ENCODE data around the gene KLK14. TPM values are rescaled to one million over a fixed set of nuclear protein-coding genes. Genes with fewer than 3 reads are reported as not detected.

KLK14 gene
- total RNA-seq, 1 donor from 2014 or later: not detected

DNA sequence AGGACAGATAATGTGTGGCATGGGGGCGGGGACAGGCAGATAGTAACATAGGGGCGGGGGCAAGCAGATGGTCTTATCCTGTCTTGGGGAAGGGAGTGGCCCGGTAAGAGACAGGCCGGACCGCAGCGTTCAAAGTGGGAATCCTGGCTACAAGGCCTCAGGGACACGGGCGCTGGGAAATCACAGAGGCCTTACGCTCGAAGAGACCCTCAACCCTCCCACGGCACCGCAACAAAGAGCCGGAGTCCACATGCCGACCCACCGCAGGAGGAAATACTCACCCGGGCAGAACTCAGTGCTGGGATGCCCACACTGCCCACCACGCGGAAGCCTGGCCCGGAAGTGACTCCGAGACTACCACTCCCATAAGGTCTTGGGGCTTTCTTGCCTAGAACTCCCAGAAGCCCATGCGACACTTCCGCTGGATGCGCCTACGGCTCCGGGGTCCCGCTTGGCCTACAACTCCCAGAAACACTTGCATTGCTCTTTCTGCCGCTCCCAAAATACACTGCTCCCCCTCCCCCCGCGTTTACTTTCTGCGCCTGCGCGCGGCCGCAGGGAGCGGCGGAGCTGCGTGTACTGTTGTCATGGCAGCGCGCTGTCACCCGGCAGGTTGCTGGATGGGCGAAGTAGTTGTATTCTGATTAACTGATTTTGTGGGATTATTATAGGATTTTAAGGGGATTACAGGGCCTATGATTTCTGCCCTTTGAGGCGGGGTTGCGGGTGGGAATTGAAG, 25.5 kb upstream of the KLK14 start, which contains the start of gene CTU1:
TSS of gene CTU1 (minus strand) at position 344 of the 739 bp plus-strand sequence. CDS start 3,840 bp downstream, outside the sequence.
- DNase-seq (ENCODE audit: low spot score): peak; percentile 98

GRCh38 chr19:51107406-51108065, 24.8 kb upstream of the KLK14 start:
- no peak for DNase-seq (ENCODE audit: low spot score)

DNA sequence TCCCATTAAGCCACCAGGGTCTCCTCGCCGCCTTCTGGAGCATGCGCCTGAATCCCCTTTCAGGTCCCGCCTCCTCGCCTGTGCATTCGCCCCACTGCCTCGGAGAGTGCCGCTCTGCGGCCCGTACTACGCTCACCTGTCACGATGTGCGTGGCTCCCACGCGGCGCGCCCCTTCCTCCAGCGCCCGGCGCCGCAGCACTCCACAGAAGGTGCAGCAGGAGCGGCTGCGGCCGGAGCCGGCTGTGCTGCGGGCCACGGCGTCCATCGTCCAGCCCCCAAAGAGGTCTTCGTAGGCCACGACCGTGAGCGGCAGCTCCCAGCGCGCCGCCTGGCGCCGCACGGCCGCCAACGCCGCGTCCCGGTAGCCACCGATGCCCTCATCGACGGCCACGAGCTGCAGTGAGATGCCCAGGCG, 21.2 kb upstream of the KLK14 start:
- no peak for DNase-seq (ENCODE audit: low spot score)

DNA sequence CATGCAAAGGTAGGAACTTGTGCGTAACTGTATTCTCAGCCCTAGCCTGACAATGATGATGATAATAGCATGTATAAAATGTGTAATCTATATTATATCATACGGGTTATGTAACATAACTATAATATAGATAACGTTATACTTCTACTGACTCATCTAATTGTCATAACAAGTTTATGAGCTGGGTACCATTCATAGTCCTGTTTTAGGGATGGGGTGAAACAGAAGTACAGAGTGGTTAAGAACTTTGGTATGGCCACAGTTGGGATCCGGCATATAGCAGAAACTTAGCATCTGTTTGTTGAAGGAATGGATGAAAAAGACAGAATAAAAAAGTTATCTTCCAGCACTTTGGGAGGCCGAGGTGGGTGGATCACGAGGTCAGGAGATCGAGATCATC, 20.3 kb upstream of the KLK14 start:
- DNase-seq (ENCODE audit: low spot score): no peak

DNA sequence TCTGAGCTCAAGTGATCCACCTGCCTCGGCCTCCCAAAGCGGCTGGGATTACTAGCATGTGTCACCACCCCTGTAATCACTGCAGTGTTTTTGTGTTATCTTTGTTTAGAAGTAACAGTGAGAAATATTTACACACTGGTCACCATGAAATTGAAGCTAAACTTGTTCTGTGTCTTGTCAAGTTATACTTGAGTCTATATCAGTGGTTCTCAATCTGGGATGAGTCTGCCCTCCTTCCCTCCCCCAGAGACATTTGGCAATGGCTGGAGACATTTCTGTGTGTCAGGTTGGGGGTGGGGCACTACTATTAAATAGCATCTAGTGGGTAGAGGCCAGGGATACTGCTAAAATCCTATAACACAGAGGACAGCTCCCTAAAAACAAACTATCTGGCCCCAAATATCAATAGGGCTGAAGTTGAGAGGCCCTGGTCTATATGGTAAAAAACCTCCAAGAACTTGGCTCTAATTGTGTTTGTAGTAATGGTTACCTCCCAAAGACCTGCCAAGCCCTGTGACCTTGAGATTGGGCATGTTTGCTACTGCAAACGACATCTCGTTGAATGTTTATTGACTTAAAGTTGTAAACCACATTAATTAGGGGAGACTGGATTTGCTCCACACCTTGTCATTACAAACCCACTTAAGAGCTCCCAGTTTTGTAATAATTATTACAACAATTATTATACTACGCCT, 18.6 kb upstream of the KLK14 start:
- no peak for DNase-seq (ENCODE audit: low spot score)

DNA sequence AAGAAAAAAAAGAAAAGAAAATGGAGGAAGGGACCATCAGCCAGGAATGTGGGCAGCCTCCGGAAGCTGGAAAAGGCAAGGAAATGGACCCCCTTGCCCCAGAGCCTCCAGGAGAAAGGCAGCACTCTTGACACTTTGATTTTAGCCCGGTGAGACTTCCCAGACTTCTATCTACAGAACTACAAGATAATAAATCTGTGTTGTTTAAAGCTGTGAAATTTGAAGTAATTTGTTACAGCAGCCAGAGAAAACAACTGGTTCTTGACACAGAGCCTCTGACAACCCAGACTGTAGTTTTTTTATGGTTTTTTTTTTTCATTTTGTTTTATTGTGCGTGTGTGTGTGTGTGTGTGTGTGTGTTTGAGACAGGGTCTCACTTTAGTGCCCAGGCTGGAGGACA, 17.9 kb upstream of the KLK14 start:
- no peak for DNase-seq (ENCODE audit: low spot score)

DNA sequence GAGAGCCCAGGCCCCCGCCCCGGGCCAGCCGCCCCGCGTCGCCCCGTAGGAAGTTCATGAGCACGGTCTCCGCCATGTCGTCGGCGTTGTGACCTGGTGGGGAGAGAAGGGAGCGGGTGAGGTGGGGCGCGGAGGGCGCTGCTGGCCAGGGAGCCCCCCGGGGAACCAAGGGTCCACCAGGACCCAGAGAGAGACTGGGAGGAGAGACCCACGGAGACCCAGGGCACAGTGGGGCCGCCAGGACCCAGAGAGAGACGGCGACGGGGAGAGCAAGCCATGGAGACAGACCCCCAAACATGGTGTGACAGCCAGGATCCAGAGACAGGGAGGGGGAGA, 16.3 kb upstream of the KLK14 start:
- no peak for DNase-seq (ENCODE audit: low spot score)

- DNase-seq (ENCODE audit: low spot score): no peak
Observed at GRCh38 chr19:51098365-51099046, 15.8 kb upstream of the KLK14 start.

GRCh38 chr19:51097796-51098195, 15.1 kb upstream of the KLK14 start:
- DNase-seq (ENCODE audit: low spot score): no peak

GRCh38 chr19:51097166-51097738, 14.6 kb upstream of the KLK14 start:
- no peak for DNase-seq (ENCODE audit: low spot score)

DNA sequence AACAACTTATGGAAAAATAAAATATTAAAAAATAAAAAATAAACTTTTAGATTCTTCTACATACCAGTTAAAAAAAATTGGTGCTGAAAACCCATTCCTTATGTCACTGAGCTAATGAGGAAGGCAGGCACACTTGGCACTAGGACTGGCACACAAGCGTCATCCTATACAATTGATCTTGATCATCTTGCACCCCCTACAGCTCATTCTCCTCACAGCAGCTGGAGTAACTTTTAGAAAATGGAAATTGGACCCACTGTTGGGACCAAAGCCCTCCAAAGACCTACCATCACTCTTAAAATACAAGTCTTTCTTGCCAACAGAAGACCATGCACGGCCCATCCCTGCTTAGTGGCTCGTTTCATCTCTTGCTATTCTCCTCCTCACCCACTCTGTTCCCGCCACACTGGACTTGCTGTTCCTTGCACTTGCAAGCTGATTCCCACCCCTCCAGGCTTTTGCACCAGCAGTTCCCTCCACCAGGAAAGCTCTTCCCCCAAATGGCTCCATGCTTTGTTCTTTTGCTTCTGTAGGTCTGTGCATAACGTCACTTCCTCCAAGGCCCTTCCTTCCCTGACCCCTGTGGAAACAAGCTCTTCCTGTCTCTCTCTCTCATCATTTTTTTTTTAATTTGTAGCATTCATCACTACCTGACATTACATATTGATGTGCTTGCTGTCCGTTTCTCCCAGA, 13.9 kb upstream of the KLK14 start:
- no peak for DNase-seq (ENCODE audit: low spot score)

DNA sequence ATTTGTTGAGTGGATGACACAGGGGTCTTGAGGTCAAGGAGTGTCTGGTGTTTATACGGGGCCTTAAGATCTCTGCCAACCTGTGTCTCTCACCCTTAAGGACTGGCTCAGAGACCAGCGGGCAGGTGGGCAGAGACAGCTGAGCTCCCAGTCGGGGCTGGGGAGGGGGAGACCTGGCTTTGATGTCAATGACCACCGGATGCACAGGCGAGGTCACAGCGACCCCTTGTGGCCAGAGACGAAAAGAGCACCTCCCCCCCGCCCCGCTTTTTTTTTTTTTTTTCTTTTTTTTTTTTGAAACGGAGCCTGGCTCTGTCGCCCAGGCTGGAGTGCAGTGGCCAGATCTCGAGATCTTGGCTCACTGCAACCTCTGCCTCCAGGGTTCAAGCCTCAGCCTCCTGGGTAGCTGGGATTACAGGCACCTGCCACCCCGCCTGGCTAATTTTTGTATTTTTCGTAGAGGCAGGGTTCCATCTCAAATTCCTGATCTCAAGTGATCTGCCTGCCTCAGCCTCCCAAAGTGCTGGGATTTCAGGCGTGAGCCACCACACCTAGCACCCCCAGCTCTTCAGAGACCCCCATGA, 12.1 kb upstream of the KLK14 start:
- DNase-seq (ENCODE audit: low spot score): no peak

DNA sequence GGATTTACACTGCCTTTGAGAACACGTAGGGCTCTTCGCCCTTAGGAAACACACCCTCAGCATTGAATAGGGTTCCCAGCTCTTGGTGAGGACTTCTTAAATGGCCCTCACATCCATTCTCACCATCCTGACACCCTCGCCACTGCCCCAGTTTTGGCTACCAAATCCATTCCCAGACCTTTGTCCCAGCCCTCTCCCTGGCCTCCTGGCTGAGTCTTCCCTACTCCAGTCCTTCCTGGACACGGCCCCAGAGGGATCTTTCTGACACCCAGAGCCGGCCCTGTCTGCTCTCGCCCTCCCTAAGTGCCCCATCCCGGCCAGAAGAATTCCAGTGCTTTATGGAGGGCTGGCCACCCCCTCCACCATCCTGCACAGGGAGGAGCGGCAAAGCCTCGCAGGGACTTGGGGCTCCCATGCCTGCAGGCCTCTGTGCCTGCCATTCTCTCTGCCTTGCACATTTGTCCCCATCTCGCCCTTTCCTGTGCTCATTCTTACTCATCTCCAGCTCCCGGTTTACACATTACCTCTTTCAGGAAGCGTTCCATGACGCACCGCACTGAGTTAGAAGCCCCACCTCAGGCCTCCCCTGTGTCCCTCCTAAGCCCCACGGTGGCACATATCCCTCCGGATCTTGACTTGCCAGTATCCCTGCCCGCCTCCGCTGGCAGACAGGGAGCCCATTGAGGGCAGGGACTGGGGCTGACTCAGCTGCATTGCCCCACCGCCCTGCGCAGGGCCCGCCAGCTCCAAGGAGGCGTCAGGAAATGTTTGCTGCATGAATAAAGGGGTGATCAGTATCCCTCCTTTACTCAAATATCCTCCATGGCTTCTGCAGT, 11.0 kb upstream of the KLK14 start:
- no peak for DNase-seq (ENCODE audit: low spot score)

GRCh38 chr19:51093101-51093500, 10.4 kb upstream of the KLK14 start:
- no peak for DNase-seq (ENCODE audit: low spot score)

DNA sequence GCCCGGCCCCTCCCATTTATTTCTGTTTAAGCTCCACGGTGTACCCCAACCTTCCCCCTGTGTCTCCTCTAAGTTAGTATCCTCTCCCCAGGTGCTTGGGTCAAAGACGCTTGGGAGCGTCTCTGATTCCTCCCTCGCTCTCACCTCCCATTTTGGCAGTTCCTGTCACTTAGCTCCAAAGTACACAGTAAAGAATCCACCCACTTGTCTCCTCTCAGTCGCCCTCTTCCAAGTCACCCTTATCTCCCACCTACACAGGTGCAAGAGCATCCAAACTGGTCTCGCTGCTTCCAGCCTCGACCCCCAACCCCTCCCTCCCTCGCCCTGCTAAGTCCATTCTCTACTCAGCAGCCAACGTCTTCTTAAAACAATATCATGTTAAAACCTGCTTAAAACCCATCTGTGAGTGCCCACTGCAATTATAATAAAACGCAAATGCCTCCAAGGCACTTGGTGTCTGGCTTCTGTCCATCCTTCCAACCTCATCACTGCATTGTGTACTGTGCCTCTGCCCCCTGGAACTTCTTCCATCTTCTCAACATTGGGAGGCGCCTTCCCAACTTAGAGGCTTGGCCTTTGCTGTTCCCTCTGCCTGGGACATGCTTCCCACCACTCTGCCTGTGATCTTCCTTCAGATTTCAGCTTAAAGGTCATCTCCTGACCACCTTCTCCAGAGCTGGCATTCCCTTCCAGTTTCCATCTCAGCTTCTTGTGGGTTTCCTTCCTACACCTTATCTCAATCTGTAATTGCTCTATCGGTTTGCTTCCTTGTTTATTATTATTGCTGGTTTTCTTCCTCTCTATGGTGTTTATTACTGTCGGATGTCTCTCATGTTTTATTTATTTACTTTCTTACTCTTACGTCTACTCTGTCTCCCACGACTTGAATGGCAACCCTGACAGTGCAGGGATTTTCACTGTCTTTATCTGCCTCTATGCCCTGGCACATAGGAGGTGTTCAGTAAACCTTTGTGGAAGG, 9.5 kb upstream of the KLK14 start:
- no peak for DNase-seq (ENCODE audit: low spot score)

- no peak for DNase-seq (ENCODE audit: low spot score)
Observed at GRCh38 chr19:51091126-51091525, 8.4 kb upstream of the KLK14 start.

DNA sequence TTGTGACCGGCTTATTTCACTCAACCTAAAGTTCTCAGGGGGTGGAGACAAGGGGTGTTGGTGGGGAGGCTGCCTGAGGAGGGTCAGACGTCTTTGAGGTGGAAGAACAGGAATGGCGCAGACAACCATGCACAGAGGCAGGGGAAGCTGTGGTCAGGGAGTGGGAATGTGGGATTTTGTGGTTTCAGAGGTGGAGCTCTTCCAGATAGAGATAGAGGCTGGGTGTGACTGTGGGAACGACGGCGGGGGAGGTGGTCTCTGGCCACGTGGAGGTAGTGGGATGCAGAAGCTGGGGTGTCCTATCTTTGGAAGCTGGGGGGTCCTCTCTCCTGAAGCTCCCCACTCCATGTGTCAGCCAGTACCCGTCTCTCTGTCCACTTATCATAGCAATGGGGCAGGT, 7.8 kb upstream of the KLK14 start:
- no peak for DNase-seq (ENCODE audit: low spot score)

GRCh38 chr19:51089786-51090185, 7.1 kb upstream of the KLK14 start:
- DNase-seq (ENCODE audit: low spot score): no peak

Measured in mesenteric fat pad (tissue), 1 donor.